ENCODE data around the gene OR8J1. TPM values are rescaled to one million over a fixed set of nuclear protein-coding genes. Genes with fewer than 3 reads are reported as not detected.

OR8J1 gene
- total RNA-seq, 1 donor from 2014 or later: not detected

Other genes with a start within 250 kb of the OR8J1 start
- not detected in 2 replicates for gene OR8H3, start 231.9 kb upstream of the OR8J1 start, total RNA-seq
- not detected in 2 replicates for gene OR8J3, start 214.1 kb upstream of the OR8J1 start, total RNA-seq
- gene OR8K5, start 194.0 kb upstream of the OR8J1 start, total RNA-seq: not detected in 2 replicates
- gene OR5J2, start 177.7 kb upstream of the OR8J1 start, total RNA-seq: not detected in 2 replicates
- gene OR5T2, start 120.0 kb upstream of the OR8J1 start, total RNA-seq: not detected in 2 replicates
- not detected in 2 replicates for gene OR5T3, start 102.0 kb upstream of the OR8J1 start, total RNA-seq
- gene OR5T1, start 80.1 kb upstream of the OR8J1 start, total RNA-seq: not detected in 2 replicates
- not detected in 2 replicates for gene OR8H1, start 62.0 kb upstream of the OR8J1 start, total RNA-seq
- gene OR8K3, start 39.1 kb upstream of the OR8J1 start, total RNA-seq: not detected in 2 replicates
- not detected in 2 replicates for gene OR8K1, start 8.3 kb upstream of the OR8J1 start, total RNA-seq
- gene OR8U1, start 21.3 kb downstream of the OR8J1 start, total RNA-seq: not detected in 2 replicates
- not detected in 2 replicates for gene OR5AL1, start 58.4 kb downstream of the OR8J1 start, total RNA-seq
- gene OR5M3, start 119.1 kb downstream of the OR8J1 start, total RNA-seq: not detected in 2 replicates
- gene OR5M8, start 137.1 kb downstream of the OR8J1 start, total RNA-seq: not detected in 2 replicates
- gene OR5M11, start 189.0 kb downstream of the OR8J1 start, total RNA-seq: not detected in 2 replicates
- not detected in 2 replicates for gene OR5M10, start 223.4 kb downstream of the OR8J1 start, total RNA-seq

Data from activated CD4-positive, alpha-beta T cell treated with anti-CD3 and anti-CD28 coated beads, Interleukin-2, amount 10 ng/mL, durations not matched to agents 24 days and 14 days (primary cell).